DMS53 treated with DMSO at 0.1 percent for 48 hours (cell line): ENCODE measurements around the gene PRKCSH.
"Not testable (repeated sequence)": the region's sequence is repeated elsewhere in the genome, so short reads cannot be mapped to it uniquely, and the experiment has no call there.

Source experiments
- DNase-seq: peaks from one replicate; lab custom pipeline; 2025; ENCODE audit not compliant: unreplicated experiment; lab: John Stamatoyannopoulos, UW

Gene PRKCSH

DNA sequence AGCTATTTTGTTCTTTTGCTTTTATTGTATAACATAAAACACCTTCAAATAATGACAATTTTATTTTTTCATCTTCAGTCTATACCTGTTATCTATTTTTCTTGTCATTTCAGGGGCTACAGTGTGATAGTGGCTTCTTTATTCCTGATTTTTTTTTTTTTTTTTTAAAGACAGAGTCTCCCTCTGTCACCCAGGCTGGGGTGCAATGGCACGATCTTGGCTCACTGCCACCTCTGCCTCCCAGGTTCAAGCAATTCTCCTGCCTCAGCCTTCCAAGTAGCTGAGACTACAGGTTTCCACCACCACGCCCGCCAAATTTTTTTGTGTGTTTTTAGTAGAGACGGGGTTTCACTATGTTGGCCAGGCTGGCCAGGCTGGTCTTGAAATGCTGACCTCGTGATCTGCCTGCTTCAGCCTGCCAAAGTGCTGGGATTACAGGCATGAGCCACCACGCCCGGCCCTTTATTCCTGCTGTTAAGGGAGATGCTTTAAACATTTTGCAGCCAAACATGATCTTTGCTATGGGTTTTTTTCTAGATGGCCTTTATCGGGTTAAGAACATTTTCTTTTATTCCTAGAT, 32.9 kb downstream of the PRKCSH start:
- DNase-seq, result not testable (repeated sequence)

DNA sequence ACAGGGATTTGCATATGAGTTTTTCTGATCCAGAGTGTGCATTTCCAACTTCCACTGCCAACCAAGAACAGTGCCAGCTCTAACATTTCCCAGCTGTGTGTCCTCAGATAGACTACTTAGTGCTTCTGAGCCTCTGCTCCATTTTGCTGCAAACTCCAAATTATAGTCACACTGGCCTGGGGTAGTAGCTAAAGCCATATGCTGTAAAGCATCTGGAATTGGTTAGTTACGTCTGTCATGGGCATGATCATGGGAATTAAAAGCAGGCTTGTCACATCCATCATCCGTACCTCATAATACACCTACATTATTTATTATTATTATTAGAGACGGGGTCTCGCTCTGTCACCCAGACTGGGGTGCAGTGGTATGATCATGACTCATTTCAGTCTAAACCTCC, 38.3 kb downstream of the PRKCSH start:
- DNase-seq, result no peak

DNA sequence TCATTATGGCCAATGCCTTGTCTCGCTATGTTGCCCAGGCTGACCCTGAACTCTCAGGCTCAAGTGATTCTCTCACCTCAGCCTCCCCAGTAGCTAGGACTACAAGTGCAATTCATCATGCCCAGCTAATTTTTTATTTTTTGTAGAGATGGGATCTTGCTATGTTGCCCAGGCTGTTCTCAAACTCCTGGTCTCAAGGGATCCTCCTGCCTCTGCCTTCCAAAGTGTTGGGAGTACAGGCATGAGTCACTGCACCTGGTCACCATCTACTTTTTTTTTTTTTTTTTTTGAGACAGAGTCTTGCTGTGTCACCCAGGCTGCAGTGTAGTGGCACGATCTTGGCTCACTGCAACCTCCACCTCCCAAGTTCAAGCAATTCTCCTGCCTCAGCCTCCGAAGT, 39.9 kb downstream of the PRKCSH start:
- DNase-seq, result not testable (repeated sequence)

DNA sequence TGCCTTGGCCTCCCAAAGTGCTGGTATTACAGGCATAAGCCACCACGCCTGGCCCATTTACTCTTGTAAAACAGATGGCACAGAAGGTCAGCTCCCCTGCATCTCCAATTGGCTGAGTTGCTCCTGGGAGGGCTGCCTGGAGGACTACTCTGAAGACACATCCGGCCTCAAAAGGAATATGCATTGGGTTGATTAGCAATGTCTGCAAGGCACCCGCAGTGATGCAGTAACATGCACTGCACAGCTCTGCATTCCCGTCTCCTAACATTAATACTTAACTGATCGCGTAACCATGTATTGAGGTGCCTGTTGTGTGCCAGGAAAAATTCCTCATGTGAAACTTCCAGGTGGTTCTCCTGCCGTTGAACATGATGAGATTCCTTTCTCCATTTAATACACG, 40.4 kb downstream of the PRKCSH start:
- no peak for DNase-seq

DNA sequence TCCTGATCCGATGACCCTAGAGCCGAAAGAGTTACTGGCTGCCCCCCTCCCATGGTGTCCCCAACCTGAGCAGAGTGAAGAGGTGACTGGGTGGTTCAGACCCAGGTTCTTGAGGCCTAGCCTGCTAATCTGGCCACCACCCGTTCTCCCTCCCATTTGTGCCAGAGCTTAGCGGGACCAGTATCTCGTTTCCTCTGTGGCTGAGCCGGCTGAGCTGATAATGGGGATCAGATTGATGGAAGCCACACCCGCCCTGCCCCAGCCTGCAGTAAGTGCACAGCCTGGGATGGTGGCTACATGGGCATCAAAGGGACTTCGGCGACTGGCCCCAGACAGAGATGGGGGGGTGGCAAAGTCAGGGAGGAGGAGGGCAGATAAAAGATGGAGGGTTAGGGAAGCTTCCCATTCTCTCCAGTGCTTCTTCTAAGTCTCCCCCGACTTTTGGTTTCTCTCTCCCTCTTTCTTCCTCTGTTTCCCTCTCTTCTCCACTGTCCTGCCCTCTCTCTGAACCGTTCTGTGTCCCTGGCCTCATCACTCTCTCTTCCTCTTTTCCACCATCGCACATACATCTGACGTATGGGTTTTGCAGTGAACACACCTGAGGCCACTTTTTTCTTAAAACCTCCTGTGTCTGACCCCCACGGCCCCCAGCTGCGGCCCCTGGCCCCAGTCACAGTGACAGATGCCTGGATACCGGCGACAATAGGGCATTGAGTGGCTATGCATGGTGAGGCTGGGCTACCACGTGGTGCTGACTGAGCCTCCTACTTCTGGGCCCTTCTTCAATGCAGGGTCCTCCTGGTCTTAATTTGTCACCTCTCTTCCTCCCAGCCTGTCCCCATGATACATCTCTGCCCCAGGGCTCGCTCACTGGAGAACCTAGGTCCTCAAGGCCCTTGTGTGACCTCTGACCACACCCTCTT, 43.0 kb downstream of the PRKCSH start:
- DNase-seq, result no peak

DNA sequence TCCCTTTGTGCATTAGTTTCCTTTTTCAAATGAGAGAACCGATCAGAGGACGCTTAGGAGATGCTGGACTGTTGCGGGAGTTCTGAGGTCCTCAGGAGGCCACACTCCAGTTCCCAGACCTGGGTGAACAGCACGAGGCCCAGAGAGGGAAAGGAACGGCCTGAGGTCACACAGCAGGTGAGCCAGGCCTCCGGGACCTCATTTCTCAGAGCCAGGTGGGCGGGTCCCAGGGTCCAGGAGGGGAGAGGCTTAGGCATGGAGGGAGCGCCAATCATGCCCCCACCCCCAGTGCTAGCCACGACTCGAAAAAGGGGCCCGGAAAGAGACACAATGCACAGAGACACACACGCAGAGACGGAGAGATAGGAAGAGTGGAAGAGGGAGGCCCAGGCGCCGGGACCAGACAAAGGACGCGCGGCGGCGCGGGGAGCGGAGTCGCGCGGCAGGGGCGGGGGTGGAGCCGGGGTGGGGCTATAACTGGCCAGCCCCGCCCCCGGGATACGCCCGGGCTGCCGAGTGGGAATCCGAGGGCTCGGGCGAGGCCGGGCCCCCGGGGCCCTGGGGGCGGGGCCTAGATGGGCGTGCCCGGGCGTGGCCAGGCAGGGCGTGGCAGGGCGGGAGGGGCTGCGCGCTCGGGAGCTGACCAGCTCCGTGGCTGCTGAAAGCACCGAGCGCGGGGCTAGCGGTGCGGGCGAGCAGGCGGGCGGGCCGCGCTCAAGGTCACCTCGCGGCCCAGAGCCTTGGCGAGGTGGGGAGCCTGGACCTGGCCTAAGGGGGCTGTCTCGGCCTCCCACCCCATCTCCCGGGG, 43.9 kb downstream of the PRKCSH start:
- peak; percentile 6 for DNase-seq

DNA sequence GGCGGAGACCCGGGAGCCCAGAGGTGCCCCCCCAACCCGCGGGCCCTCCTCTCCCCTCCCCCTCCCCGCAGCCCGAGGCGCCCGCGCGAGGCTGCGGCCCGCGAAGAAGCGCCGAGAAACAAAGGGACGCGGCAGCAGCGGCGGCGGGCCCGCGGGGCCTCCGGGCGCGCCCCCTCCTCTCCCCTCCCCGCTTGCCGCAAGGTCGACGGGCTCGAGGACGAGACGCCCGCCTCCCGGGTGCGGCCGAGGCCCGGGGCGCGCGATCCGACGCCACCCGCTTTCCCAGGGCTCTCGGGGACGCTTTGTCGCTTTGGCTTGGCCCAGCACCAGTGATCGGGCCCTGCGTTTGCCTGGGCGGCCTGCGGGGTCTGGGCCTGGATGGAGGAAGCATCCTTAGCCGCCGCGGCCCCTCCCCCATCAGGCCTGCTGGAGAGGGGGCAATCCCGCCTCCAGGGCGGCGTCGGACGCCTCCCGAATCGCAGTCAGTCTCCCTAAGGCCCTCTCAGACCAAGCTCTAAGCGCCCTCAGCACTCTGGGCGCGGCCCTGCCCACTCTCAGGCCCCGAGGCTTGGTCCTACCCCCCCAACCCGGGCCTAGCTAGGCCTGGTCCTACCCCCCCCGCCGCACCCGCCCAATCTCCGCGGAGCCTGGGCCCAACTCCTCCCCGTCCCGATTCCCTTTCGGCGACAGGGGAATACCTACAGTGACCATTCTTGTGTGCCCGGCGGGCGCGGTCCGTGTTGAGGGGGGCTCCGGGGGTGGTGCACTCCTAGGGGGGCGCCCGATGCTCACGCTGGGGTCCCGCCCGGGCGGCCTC, 44.7 kb downstream of the PRKCSH start:
- DNase-seq, result no peak

DNA sequence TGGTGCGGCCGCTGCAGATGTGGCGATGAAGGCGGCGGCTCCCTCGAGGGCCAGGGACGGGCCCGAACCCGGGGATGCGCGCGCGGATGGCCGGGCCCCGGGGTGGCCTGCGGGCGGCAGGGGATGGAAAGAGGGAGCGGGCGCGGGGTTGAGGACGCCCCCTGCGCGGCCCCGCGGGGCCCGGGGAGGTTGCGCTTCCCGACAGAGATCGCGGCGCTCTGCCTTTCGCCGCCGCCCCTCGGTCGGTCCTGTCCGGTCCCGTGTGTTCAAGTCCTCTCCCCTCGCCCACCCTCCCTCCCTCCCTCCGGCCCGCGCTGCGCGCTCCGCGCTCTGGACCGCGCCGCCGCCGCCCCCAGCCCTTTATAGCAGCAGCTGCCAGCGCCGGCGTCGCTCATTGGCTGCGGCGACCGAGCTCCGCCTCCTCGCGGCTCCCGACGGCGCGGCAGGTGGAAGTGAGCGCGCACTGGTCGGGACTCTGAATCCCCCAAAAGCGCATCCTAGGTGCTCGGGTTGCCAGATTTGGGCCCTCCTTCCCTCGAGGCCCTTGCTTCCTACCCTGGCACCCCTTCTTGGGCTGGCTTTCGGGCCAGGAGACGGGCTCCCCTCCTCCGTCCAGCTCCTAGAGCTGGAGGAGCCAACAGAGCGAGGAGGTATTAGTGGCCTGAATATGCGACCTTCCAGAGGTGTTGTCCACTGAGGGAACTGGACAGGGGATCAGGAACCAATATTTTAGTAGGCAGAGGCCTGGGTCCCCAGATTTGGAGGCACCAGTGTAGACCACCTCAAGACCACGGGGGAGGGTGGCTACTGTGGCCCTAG, 45.5 kb downstream of the PRKCSH start, which contains the start of gene ELAVL3:
TSS of gene ELAVL3 (minus strand) at position 332 of the 819 bp plus-strand sequence. CDS start 438 bp downstream, outside the sequence.
- no peak for DNase-seq

DNA sequence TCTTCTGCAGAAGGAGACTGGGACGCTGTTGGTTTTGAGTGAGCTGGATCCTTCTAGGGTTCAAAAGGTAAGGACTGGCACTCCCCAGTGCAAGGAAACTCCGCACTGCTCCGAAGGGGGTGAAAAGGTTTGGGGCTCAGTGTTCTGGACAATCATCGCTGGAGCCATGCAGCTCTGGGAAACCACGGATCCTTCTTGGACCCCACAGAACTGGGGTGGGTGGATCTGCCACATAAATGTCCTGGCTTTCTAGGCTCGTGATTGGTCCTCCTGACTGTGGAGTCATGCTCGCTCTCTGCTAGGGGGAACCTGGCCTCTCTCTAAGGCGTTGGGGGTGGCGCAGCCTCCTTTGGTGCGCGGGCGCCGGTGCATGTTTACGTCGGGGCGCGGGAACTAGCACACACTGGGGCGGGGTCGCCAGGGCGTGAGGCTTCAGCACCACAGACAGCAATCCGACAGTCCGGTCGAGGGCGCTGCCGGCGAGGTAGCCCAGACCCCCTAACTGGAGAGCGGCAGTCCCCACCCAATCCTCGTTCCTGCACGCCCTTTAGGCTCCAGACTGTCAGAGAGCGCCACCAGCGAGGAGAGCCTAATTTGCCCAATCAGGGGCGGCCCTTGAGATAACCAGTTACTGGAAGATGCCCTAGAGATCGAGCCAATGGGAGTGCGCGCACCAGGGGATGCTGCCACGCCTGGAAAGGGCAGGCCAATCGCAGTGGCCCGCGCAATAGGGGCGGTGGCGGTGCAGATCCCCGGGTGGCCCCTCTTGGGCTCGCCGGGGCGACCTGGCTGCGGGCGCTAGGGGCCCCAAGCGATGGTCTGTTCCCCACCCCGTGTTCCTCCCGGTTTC, 46.3 kb downstream of the PRKCSH start:
- DNase-seq, result peak; percentile 84

DNA sequence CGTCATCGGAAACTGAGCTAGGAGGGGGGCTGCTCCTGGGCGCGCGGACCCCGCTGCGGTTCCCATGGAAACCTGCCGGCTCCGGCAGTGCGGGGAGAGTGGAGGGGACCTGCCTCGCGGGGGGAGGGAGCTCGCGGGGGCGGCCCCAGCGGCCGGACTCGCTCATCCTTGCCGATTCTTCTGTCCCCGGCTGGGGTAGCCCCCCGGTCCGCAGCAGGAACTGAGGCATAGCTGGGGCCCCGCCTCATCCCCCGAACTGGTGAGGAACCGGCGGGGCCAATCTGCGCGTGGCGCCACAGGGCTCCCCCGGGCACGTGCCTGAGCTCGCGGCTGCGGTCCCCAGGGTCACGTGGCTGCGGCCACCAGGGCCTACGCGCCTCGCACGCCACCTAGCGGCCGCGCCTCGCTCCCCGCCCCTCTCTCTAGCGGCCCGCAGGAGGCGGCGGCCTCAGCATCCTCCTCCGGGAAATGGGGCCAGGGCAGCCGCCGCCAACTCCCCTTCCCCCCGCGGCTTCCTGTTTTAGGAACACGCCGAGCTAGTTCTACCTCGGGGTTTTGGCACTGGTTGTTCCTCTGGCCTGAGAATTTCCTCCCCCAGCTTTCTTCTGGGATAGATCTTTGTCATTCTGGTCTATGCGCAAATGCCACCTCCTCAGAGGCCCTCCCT, 47.1 kb downstream of the PRKCSH start:
- peak; percentile 46 for DNase-seq

DNA sequence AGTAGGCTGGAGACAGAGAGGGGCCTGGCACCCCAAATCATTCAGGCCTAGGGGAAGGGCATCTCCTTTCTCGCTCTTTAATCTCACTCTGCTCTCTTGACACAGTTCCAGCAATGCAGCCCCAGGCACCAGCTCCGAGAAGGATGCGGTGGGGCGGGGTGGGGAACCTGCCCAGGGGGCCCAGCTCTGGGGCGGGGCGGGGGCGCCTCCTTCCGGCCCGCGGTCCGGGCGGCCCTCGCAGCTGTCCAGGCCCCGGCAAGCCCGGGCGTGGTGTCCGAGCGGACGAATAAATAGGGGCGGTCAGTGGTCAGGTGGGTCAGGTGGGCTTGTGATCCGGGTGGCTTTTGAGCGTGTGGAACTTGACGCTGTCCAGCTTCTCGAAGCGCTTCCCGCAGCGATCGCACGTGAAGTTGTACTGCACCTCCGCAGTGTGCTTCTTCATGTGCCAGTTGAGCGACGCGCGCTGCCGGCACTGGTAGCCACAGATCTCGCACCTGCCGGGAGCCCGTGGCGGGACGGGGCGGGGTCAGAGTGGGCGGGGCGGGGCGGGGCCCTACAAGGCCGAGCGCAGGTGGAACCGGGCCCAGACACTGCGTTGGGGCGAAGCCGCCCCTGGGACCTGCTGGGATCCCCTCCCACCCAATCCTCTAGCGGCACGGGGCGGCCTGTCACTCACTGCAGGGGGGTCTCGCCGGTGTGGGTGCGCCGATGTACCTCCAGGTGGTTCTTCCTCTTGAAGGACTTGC, 48.1 kb downstream of the PRKCSH start:
- no peak for DNase-seq

DNA sequence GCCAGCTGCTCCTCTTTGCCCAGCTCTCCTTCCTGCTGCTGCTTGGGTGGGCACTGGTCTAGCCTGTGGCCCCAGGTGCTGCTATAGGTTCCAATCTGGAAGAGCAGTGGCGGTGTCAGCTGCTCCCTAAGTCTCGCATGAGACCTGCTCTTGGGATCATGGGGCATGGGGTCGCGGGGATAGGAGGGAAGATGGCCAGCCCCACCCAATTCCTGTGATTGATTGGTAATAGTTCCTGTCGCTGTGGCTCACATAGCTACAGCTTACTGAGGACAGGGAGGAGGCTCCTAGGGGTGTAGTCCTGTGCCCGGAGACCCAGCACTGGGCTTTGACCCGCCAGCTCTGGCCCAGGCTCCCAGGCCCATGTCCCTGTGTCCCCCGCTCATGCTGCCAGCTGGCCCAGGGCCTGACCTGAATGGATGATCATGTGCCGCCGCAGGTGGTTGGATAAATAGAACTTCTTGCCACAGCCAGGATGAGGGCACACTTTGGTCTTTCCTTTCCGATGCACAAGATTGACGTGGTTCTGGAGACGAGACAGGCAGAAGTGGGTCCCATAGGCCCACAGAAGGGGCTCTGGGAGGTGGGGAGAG, 49.9 kb downstream of the PRKCSH start:
- no peak for DNase-seq

DNA sequence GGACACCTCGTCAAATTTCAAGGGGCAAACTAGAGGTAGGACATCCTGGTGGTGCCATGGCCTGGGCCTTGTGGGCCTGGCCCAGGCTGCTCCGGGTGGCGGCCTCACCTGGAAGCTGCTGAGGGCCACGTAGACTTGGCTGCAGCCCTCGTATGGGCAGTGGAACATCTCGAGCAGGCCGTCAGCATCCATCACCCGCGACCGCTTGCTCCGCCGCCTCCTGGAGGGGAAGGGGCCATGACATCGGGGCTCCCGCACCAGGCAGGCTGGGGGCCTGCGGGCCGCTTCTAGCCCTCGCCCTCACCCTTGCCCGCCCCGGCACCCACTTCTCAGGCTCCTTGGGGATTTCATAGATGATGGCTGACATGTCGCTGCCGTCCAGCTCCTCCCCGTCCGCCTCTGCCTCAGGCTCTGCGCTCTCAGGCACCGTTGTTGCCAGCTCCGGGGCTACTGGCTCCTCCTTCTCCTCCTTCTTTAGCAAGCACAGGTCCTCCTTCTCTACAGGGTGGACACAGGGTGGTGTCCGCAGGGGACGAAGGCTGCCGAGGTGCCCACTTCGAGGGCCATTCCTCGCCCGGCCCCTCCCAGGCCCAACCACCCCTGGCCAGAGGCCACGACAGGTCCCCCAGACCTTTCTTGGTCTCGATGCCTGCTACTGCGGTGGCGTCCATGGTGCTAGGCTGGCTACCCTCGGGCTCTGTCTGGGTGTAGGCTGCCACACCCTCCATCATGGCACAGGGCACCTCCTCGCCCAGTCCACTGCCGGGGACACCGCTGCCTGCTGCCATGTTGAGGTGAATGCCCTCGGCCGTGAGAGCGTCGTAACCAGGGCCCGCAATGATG, 51.4 kb downstream of the PRKCSH start:
- DNase-seq, result no peak

DNA sequence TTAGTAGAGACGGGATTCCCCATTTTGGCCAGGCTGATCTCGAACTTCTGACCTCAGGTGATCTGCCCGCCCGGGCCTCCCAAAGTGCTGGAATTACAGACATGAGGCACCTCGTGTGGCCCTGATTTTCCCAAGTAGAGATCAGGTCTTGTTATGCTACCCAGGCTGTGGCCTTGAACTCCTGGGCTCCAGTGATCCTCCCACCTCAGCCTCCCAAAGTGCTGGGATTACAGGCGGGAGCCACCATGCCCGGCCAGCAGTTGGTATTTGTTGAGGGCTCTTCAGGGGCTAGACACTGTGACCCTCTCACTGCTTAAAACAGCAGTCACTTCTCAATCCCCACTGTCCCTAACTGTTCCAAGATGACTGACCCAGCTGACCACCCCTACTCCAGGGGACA, 53.9 kb downstream of the PRKCSH start:
- no peak for DNase-seq

DNA sequence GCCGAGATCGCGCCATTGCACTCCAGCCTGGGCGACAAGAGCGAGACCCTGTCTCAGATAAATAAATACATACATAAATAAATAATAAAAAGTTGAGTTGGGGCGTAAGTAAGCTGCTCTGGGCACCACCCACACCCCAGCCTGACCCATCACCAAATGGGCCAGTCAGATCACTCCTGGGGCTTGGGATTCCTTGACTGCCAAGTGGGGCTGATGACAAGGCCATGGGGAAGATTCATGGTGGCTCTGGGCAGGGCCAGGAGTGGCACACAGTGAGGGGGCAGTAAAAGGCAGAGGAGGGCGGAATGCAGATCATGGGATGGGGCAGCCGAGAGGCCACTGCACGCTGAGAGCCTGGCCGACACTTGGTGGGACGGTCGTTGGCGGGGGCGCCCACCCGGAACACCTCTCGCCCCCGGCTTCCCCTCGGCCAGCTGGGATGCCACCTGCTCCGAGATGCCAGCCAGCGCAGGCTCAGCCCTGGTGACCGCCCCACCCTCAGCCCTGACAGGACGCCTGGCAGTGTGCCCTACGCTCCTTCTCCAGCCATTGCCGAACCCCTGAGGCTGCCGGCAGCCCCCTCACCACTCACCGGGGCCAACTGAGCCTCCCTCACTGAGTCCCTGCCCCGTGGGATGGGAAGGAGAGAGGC, 59.3 kb downstream of the PRKCSH start:
- DNase-seq, result no peak

DNA sequence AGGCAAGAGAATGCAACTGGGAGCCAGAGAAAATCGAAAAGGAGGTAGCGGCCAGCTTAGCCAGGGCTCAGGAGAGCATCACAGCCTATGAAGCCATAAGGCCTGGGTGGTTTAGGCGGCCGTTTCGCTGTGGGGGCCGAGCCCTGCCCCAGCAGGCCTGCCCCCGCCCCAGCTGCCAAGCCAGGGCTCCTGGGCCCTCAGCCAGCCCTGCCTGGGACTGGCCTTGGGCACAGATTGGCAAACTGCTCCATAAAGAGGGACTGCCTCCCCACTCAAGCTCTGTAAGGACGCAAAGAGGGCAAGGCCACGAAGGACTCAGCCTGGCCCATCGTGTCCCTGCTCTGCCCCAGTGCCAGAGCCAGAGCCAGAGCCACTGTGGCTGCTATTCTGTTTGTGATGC, 60.0 kb downstream of the PRKCSH start:
- no peak for DNase-seq
